HG03135 (cell line): ENCODE results near the gene HDGFL3.
A peak's percentile ranks its signal among the peaks of the same experiment; 100 is the strongest.
"Not testable (repeated sequence)": the region's sequence is repeated elsewhere in the genome, so short reads cannot be mapped to it uniquely, and the experiment has no call there.

Source experiments
- ATAC-seq: cut with Tn5 transposase; IDR thresholded peaks from one replicate; pipeline ENCODE4 v1.9.1; 2021; ENCODE audit warnings: mild to moderate bottlenecking, moderate library complexity; ENCODE audit not compliant: unreplicated experiment

The HDGFL3 gene

DNA sequence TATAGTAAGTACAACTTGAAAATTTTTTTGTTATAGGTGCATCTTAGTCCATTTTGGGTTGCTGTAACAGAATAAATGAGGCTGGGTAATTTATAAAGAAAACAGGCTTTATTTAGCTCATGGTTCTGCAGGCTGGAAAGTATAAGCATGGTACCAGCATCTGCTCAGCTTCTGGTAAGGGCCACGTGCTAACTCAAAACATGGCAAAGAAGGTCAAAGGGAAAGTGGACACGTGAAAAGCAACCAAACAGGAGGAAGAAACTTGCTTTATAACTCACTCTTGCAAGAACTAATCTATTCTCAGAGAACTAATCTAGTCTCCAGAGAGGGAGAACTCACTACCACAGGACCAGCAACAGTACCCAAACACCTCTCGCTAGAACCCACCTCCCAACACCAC is 9.1 kb downstream of the HDGFL3 start:
- peak; percentile 18 for ATAC-seq

DNA sequence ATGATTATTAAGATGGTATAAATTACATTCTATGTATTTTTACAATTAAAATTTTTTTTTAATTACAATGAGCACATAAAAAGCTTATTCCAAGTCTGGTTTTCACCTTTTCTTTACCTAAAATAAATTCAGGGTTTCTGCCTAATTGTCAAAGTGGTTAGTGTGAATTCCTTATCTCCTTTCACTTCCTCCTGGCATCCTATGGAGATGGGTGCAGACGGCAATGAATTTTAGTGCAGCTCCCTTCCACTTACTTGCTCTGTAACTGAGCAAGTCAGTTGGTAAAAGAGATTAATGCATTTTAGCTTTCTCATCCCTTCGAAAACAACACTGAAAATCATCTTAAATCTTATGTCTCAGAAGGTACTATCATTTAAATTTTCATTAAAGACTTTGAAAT is 13.1 kb downstream of the HDGFL3 start:
- ATAC-seq, result no peak

DNA sequence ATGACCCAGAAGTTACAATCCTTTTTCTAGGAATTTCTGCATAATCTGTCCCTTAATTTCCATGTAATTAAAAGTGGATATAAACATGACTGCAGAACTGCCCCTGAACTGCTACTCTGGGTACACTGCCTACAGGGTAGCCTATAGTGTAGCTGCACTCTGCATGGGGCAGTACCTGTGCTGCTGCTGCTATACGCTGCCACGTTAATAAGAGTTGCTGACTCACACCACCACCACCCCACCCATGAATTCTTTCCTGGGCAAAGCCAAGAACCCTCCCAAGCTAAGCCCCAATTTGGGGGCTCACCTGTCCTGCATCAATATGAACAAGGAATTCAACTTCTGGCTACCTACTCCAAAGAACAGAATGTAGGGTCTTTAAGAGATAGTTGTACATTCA is 13.9 kb downstream of the HDGFL3 start:
- ATAC-seq, result no peak

GRCh38 chr15:83192742-83193141 is 14.9 kb downstream of the HDGFL3 start:
- no peak for ATAC-seq

DNA sequence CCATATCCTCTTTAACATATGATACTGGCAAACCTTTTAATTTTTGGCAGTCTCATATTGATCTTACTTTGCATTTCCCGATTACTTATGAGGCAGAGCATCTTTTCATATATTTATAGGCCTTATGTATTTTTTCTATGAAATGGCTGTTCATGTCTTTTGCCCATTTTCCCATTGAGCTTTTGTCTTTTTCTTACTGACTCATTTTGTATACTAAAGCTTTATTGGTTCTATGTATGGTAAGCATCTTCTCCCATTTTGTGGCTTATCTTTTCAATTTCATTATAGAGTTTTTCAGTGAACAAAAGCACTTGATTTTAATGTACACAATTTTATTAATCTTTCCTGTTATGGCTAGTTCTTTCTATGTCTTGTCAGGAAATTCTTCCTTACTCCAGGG is 17.2 kb downstream of the HDGFL3 start:
- ATAC-seq, result no peak

GRCh38 chr15:83185561-83185960 is 22.1 kb downstream of the HDGFL3 start:
- ATAC-seq, result no peak

- ATAC-seq, result no peak
These were observed 28.7 kb downstream of the HDGFL3 start for GRCh38 chr15:83178869-83179325.

- no peak for ATAC-seq
These were observed 29.2 kb downstream of the HDGFL3 start for GRCh38 chr15:83178390-83178789.

GRCh38 chr15:83174891-83175290 is 32.7 kb downstream of the HDGFL3 start:
- no peak for ATAC-seq

DNA sequence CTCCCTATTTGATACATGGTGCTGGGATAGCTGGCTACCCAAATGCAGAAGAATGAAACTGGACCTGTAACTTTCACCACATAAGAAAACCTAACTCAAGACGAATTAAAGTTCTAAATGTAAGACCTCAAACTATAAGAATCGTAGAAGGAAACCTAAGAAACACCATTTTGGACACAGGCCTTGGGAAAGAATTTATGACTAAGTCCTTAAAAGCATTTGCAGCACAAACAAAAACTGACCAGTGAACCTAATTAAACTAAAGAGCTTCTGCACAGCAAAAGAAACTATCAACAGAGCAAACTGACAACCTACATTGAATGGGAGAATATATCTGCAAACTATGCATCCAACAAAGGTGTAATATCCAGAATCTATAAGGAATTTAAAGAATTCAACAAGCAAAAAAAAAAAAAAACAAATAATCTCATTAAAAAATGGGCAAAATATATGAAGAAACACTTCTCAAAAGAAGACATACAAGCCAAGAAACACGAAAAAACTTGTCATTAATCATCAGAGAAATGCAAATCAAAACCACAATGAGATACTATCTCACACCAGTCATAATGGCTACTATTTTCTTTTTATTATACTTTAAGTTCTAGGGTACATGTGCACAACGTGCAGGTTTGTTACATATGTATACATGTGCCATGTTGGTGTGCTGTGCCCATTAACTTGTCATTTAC is 37.0 kb downstream of the HDGFL3 start:
- no peak for ATAC-seq

DNA sequence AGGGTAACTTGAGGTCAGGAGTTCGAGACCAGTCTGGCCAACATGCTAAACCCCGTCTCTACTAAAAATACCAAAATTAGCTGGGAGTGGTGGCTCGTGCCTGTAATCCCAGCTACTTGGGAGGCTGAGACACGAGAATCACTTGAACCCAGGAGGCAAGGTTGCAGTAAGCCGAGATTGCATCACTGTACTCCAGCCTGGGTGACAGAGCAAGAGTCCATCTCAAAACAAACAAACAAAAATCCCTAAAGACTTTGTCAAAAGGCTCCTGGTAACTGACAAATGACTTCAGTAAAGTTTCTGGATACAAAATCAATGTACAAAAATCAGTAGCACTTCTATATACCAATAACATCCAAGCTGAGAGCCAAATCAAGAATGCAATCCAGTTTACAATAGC is 38.0 kb downstream of the HDGFL3 start:
- ATAC-seq, result not testable (repeated sequence)

DNA sequence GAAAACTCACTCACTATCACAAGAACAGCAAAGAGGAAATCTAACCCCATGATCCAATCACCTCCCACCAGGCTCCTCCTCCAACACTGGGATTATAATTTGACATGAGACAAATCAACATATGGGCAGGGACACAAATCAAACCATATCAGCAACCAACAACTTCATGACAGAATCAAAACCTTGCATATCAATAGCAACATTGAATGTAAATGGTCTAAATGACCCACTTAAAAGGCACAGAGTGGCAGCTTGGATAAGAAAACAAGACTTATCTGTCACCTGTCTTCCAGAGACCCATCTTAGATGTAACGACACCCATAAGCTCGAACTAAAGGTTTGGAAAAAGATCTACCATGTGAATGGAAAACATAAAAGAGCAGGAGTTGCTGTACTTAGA is 40.8 kb downstream of the HDGFL3 start:
- ATAC-seq, result no peak

- no peak for ATAC-seq
These were observed 41.4 kb downstream of the HDGFL3 start for GRCh38 chr15:83166218-83166617.

DNA sequence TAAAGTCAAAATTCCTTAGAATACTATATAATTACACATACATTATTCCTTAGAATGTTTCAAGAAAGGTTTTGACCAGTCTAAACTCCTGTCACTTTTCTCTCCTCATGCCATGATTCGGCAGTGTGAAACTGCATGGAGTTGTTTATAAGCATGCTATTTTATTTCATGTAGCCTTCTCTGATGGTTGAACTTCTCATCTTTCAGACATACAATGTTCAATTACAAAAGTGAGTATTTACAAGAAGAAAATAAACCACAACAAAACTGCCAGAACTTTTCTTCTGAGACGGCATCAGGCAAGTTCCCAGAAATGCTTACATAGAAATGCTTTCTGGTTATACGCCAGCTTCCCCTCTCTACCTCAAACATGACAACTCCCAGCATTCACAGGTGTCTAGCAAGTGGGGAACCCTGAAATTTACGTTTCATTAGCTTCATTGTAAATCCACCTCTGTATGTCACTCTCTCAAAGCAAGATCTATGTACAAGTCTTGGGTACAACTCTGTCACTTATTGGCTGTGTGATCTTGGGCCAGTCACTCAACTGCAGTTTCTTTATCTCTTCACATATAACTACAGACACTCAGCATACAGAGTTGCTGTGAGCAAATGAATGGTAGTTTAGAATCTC is 42.7 kb downstream of the HDGFL3 start:
- no peak for ATAC-seq

- no peak for ATAC-seq
These were observed 43.4 kb downstream of the HDGFL3 start for GRCh38 chr15:83164111-83164770.

GRCh38 chr15:83163032-83163431 is 44.6 kb downstream of the HDGFL3 start:
- ATAC-seq, result no peak

- no peak for ATAC-seq
These were observed 46.9 kb downstream of the HDGFL3 start for GRCh38 chr15:83160741-83161140.

DNA sequence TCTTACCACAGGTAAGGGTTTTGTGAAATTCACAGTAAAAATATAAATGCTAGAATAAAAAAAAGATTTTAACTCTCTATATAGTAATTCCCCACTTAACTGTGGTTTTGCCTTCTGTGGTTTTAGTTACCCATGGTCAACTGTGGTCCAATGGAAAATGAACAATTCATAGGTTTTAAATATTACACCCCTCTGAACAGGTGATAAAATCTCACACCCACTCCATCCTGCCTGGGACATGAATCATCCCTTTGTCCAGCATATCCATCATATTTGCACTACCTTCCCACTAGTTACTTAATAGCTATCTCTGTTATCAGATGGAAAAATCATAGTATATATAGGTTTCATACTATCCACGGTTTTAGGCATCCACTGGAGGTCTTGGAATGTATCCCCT is 49.2 kb downstream of the HDGFL3 start:
- ATAC-seq, result no peak

DNA sequence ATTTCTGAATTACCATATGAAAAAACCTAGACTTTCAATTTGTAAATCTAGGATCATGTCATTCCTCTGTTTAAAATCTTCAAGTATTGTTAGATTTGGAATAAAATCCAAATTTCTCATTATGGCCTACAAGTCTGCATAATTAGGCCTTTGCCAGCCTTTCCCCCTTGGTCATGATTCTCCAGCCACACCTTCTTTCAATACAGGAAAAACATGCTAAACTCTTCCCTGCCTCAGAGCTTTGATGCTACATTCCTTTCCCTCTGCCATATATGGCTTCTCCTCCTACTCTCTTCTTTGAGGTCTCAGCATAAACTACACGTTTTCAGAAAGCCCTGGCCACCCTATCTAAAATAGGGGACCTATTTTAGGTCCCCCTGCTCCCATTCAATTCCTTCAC is 51.7 kb downstream of the HDGFL3 start:
- no peak for ATAC-seq

GRCh38 chr15:83153288-83153687 is 54.3 kb downstream of the HDGFL3 start:
- ATAC-seq, result no peak

- ATAC-seq, result no peak
These were observed 62.9 kb downstream of the HDGFL3 start for GRCh38 chr15:83144771-83145170.

GRCh38 chr15:83142151-83142550 is 65.5 kb downstream of the HDGFL3 start:
- not testable (repeated sequence) for ATAC-seq
